Fibroblast of lung (primary cell): Measurements from ENCODE around the gene GRM4. TPM values are rescaled to one million over a fixed set of nuclear protein-coding genes. Genes with fewer than 3 reads are reported as not detected.

Experiments
- DNase-seq, 2 donors: peaks; one replicate each; pipeline versions ENCODE4 v3.0.0 to v3.0.0-alpha.2; 2010; ENCODE audit warnings: low read depth in 2 of 2
- H2AFZ ChIP-seq: 2 replicates; pipeline ENCODE4 v1.5.1; 2012; ENCODE audit warnings: low read length, control low read depth, inconsistent platforms
- H3K27ac ChIP-seq: 2 replicates; pipeline ENCODE4 v1.5.1; 2011; ENCODE audit warnings: low read length, control low read depth; ENCODE audit not compliant: insufficient read depth
- H3K27me3 ChIP-seq: 2 replicates; pipeline ENCODE4 v1.5.1; 2011; ENCODE audit warnings: mild to moderate bottlenecking, low read length; ENCODE audit not compliant: control insufficient read depth, insufficient read depth
- H3K36me3 ChIP-seq: 2 replicates; pipeline ENCODE4 v1.5.1; 2011; ENCODE audit warnings: low read length; ENCODE audit not compliant: control insufficient read depth, insufficient read depth
- H3K4me1 ChIP-seq: 2 replicates; pipeline ENCODE4 v1.5.1; 2011; ENCODE audit warnings: low read length; ENCODE audit not compliant: control insufficient read depth, insufficient read depth; ENCODE audit errors: extremely low read depth
- H3K4me2 ChIP-seq: 2 replicates; pipeline ENCODE4 v1.5.1; 2011; ENCODE audit warnings: low read length, control low read depth; ENCODE audit not compliant: insufficient read depth; ENCODE audit errors: extremely low read depth
- H3K4me3 ChIP-seq, 4 experiments: fragments of 200-600 bp in 1 of 4; sonication (generic) in 1 of 4; replicated peaks in 1 of 4; 2 replicates each; pipeline ENCODE4 v1.5.1; 2011 to 2016; ENCODE audit warnings: low read length in 4 of 4, low read depth in 3 of 4, mild to moderate bottlenecking in 3 of 4, control low read depth in 2 of 4, inconsistent platforms in 1 of 4, mixed read lengths in 1 of 4; ENCODE audit not compliant: insufficient read depth in 1 of 4; ENCODE audit errors: control extremely low read depth in 1 of 4
- H3K79me2 ChIP-seq: 2 replicates; pipeline ENCODE4 v1.5.1; 2012; ENCODE audit warnings: mild to moderate bottlenecking, low read length, inconsistent platforms; ENCODE audit not compliant: control insufficient read depth, insufficient read depth
- H3K9ac ChIP-seq: 2 replicates; pipeline ENCODE4 v1.5.1; 2011; ENCODE audit warnings: mild to moderate bottlenecking, low read length, control low read depth; ENCODE audit not compliant: insufficient read depth
- H3K9me3 ChIP-seq: 2 replicates; pipeline ENCODE4 v1.5.1; 2012; ENCODE audit warnings: low read depth, low read length; ENCODE audit not compliant: control insufficient read depth, insufficient read depth
- H4K20me1 ChIP-seq: 2 replicates; pipeline ENCODE4 v1.5.1; 2011; ENCODE audit warnings: low read length; ENCODE audit not compliant: control insufficient read depth, insufficient read depth; ENCODE audit errors: extremely low read depth
- CTCF ChIP-seq, 2 donors: IDR thresholded peaks in 1 of 2; conservative IDR thresholded peaks in 1 of 2; 1 replicate in 1 of 2; 2 replicates in 1 of 2; pipeline ENCODE4 v1.5.1; 2011 to 2012; ENCODE audit warnings: low read length in 2 of 2, control low read depth in 1 of 2, inconsistent platforms in 1 of 2, low read depth in 1 of 2, mild to moderate bottlenecking in 1 of 2
- EZH2 ChIP-seq: IDR thresholded peaks from 2 replicates; pipeline ENCODE4 v1.5.1; 2012; ENCODE audit warnings: low read length, control low read depth, mild to moderate bottlenecking; ENCODE audit errors: missing control alignments
- polyA plus RNA-seq, 2 donors: library from polyadenylated mRNA; depleted of rRNA in 1 of 2; stranded (reverse) in 1 of 2; unstranded in 1 of 2; fragments of >200 nt; gene quantifications; 2 replicates each; pipeline ENCODE4 v1.2.1, GENCODE V29; 2011 to 2012; ENCODE audit warnings: missing spikeins in 1 of 2
- total RNA-seq: library from RNA; depleted of rRNA; stranded (reverse); fragments of >200 nt; gene quantifications from 2 replicates; pipeline ENCODE4 v1.2.1, GENCODE V29; 2014

Gene GRM4
- total and polyA plus RNA-seq, 2 donors (not counting 1 experiment from before 2014, with no cell fraction given): under 0.01 TPM; not detected in 1

GRCh38 chr6:34047913-34048867 is 97.7 kb downstream of the GRM4 start:
- Histone ChIP-seq H3K27ac (no peak overlapping the region), H3K79me2 (no peaks in the 10 kb centered on the region), H3K9ac (no peak overlapping the region), H3K4me3 (no peak overlapping the region), H3K36me3 (no peaks in the 10 kb centered on the region), H4K20me1 (no peaks in the 10 kb centered on the region), H3K27me3 (peaks cover 12% of the 10 kb centered on the region), H3K4me1 (no peaks in the 10 kb centered on the region), H3K4me2 (no peak overlapping the region), H2AFZ (no peak overlapping the region), H3K9me3 (no peaks in the 10 kb centered on the region)
- TF ChIP-seq EZH2 (no peak), CTCF (conservative IDR thresholded peaks at IDR 0.05 in 1 of 2, IDR thresholded peaks at IDR 0.05 in 1 of 2; ENCODE audit: low read depth in 1 of 2, low read length in 2 of 2) (no peak)
- DNase-seq: no peak

- H3K4me1 ChIP-seq: no peaks in the 10 kb centered on the region
- no peak overlapping the region for H3K27ac ChIP-seq
- no peaks in the 10 kb centered on the region for H3K79me2 ChIP-seq
- H3K9ac ChIP-seq: no peak overlapping the region
- H2AFZ ChIP-seq: no peak overlapping the region
- no peaks in the 10 kb centered on the region for H3K36me3 ChIP-seq
- peaks cover 4% of the 10 kb centered on the region for H3K27me3 ChIP-seq
- no peak for TF ChIP-seq CTCF (conservative IDR thresholded peaks at IDR 0.05 in 1 of 2, IDR thresholded peaks at IDR 0.05 in 1 of 2; ENCODE audit: low read depth in 1 of 2, low read length in 2 of 2)
- TF ChIP-seq EZH2: no peak
- H3K4me3 ChIP-seq: no peak overlapping the region
- no peaks in the 10 kb centered on the region for H4K20me1 ChIP-seq
- DNase-seq: no peak
- H3K9me3 ChIP-seq: no peaks in the 10 kb centered on the region
- H3K4me2 ChIP-seq: no peak overlapping the region
Observed at GRCh38 chr6:34046617-34047016, 99.3 kb downstream of the GRM4 start.

- no peaks in the 10 kb centered on the region for H4K20me1 ChIP-seq
Observed at GRCh38 chr6:34045771-34046170, 100.1 kb downstream of the GRM4 start.

More at GRCh38 chr6:34045771-34046170, 100.1 kb downstream of the GRM4 start:
- Histone ChIP-seq H3K9ac (no peak overlapping the region), H3K27me3 (peaks cover 3% of the 10 kb centered on the region), H3K4me2 (no peak overlapping the region), H3K9me3 (no peaks in the 10 kb centered on the region), H3K4me1 (no peaks in the 10 kb centered on the region), H3K79me2 (no peaks in the 10 kb centered on the region), H3K36me3 (no peaks in the 10 kb centered on the region), H2AFZ (no peak overlapping the region), H3K4me3 (no peak overlapping the region), H3K27ac (no peak overlapping the region)
- TF ChIP-seq CTCF (conservative IDR thresholded peaks at IDR 0.05 in 1 of 2, IDR thresholded peaks at IDR 0.05 in 1 of 2; ENCODE audit: low read depth in 1 of 2, low read length in 2 of 2) (no peak), EZH2 (no peak)
- no peak for DNase-seq
